GM12873 (cell line): ENCODE results near the gene CAB39.

ENCODE experiments used
- CTCF ChIP-seq: IDR thresholded peaks from 2 replicates; pipeline ENCODE4 v1.5.1; 2012; ENCODE audit warnings: low read depth, mild to moderate bottlenecking, moderate library complexity, low read length, control low read depth; ENCODE audit not compliant: insufficient read depth; ENCODE audit errors: missing control alignments

The CAB39 gene

GRCh38 chr2:230757476-230757875, 44.8 kb downstream of the CAB39 start:
- TF ChIP-seq CTCF, result no peak

- no peak for TF ChIP-seq CTCF
Measured at GRCh38 chr2:230758566-230759480, 46.2 kb downstream of the CAB39 start.

DNA sequence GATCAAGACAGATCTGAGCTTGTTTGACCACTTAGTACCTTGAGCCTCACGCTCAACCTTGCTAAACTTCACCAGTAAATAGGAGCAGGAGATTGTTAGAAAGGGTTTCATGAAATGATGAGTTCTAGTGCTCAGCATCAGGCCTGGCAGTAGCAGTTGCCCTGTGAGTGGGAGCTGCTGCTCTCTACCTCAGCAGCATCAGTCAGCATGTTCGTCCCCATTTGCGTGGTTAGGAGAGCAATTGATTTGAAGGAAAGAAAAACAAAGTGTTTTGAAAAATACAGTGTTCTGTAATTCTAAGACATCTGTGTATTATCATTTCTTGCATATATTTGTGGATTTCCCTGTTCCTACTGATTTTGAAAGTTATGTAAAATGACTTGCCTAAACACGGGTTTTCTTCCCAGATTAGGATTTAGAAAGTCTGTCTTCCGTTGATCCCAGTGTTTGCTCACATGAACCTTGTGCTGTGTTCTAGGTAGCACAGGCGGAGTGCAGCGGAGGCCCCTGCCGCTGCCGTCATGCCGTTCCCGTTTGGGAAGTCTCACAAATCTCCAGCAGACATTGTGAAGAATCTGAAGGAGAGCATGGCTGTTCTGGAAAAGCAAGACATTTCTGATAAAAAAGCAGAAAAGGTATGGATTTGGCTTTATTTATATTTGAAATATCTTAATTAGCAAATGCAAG, 47.0 kb downstream of the CAB39 start:
- no peak for TF ChIP-seq CTCF

- no peak for TF ChIP-seq CTCF
Measured at GRCh38 chr2:230761704-230762103, 49.1 kb downstream of the CAB39 start.

- peak; percentile 77 for TF ChIP-seq CTCF
Measured at GRCh38 chr2:230762317-230762896, 49.8 kb downstream of the CAB39 start.

DNA sequence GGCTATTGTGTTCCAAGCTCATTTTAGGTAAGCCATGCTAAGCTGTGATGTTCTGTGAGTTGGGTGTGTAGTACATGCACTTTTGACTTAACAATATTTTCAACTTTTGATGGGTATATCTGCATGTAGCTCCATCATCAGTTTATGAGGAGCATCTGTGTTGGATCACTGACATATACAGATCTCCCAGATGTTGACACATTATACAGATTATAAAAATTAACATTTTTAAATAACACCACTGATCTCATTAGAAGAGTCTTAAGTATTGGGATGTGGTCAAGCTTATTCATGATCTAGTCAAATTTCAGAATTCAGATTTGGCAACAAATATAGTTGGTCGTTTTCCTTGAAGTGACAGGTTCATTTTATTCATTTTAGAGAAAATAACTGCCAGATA, 51.7 kb downstream of the CAB39 start:
- no peak for TF ChIP-seq CTCF

- TF ChIP-seq CTCF, result no peak
Measured at GRCh38 chr2:230765611-230766300, 53.1 kb downstream of the CAB39 start.
